Suprapubic skin (tissue), 3 donors: Measurements from ENCODE around the gene YARS1.

Experiments
- CTCF ChIP-seq, 2 donors: fragments of 200-600 bp in 1 of 2; fragments of 450-650 bp in 1 of 2; sonication (generic) in 1 of 2; IDR thresholded peaks; one replicate each; pipeline ENCODE4 v1.5.1; 2016 to 2019; ENCODE audit warnings: antibody characterized with exemption in 2 of 2, mild to moderate bottlenecking in 1 of 2, moderate library complexity in 1 of 2
- EP300 ChIP-seq: sonication (generic); formaldehyde crosslinking; IDR thresholded peaks from one replicate; pipeline ENCODE4 v1.6.1; 2017; ENCODE audit warnings: antibody characterized with exemption
- POLR2A ChIP-seq, 2 donors: fragments of 450-650 bp; IDR thresholded peaks; one replicate each; pipeline ENCODE4 v1.6.1; 2017; ENCODE audit warnings: antibody characterized with exemption in 2 of 2, mild to moderate bottlenecking in 2 of 2, moderate library complexity in 2 of 2

DNA sequence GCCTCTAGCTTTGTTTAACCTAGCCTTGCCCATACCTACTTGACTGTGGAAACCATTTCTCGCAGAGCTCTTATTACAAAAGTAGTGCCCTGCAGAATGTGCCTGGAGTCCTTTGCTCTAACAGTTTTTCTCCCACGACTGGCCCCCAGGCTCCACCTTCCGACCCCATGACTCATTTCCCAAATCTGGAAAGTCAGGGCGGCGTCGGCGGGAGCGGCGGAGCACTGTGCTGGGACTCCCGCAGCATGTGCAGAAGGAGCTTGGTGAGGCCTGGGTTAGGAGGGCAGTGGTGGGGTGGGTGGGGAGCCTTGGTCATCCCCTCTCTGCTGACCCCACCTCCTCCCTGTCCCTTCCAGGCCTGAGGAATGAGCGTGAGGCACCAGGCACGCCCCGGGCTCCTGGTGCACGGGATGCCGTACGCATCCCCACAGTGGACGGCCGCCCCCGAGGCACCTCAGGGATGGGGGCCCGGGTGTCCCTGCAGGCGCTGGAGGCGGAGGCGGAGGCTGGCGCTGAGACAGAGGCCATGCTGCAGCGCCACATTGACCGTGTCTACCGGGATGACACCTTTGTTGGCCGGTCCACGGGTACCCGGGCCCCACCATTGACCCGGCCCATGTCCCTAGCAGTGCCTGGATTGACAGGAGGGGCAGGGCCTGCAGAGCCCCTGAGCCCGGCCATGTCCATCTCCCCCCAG lies 47.5 kb downstream of the YARS1 start:
- TF ChIP-seq POLR2A (IDR thresholded peaks at IDR 0.05), result no peak
- TF ChIP-seq CTCF (IDR thresholded peaks at IDR 0.05), result no peak
- no peak for TF ChIP-seq EP300
